Measurements from ENCODE around the gene ACTRT2.

DNA sequence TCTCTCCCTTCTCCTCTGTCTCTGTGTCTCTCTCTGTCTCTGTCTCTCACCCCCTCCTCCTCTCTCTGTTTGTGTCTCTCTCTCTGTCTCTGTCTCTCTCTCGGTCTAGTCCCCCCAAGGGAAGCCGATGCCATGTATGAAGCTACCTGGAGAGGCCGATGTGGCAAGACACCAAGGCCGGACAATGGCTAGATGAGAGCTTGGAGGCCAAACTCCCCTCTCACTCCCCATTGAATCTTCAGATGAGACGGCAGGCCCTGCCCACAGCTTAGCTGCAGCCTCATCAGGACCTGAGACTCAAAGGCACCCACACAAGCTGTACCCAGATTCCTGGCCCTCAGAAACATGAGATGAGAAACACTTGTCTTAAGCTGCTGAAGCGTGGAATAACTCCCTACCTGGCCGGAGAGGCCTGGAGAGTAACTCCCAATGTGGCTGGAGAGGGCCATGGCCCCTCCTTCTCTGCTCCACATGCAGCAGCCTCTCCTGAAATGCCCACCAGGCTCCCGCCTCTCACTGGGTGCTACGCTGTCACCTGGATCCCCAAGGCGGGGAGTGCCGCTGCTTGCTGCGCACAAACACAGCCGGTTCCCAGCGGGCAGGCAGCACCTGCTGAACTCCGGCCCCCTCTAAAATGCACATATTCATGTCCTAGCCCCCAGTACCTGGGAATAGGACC lies 7.8 kb upstream of the ACTRT2 start:
- no peak for TF ChIP-seq POLR2AphosphoS5 (IDR thresholded peaks at IDR 0.05)
- TF ChIP-seq, protein P1, sequence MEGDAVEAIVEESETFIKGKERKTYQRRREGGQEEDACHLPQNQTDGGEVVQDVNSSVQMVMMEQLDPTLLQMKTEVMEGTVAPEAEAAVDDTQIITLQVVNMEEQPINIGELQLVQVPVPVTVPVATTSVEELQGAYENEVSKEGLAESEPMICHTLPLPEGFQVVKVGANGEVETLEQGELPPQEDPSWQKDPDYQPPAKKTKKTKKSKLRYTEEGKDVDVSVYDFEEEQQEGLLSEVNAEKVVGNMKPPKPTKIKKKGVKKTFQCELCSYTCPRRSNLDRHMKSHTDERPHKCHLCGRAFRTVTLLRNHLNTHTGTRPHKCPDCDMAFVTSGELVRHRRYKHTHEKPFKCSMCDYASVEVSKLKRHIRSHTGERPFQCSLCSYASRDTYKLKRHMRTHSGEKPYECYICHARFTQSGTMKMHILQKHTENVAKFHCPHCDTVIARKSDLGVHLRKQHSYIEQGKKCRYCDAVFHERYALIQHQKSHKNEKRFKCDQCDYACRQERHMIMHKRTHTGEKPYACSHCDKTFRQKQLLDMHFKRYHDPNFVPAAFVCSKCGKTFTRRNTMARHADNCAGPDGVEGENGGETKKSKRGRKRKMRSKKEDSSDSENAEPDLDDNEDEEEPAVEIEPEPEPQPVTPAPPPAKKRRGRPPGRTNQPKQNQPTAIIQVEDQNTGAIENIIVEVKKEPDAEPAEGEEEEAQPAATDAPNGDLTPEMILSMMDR (IDR thresholded peaks at IDR 0.05 in 8 of 11, conservative IDR thresholded peaks at IDR 0.05 in 3 of 11), result no peak
